SK-N-SH treated with all-trans-retinoic acid at 6 μM for 48 hours (cell line): Measurements from ENCODE around the gene GART.

ENCODE experiments used
- ATAC-seq: fragments of 200-7000 bp; cut with Tn5 transposase; 3 replicates; pipeline ENCODE4 v1.9.1; 2020; ENCODE audit warnings: mild to moderate bottlenecking, moderate library complexity
- ARNTL ChIP-seq: fragments of 450-650 bp; formaldehyde crosslinking; IDR thresholded peaks from 2 replicates; pipeline ENCODE4 v1.5.0; 2020; ENCODE audit warnings: low read depth, mild to moderate bottlenecking, moderate library complexity, borderline replicate concordance
- BACH2 ChIP-seq: fragments of 250-450 bp; sonication (Bioruptor Pico); IDR thresholded peaks from 2 replicates; pipeline ENCODE4 v1.9.0; 2021; ENCODE audit warnings: mild to moderate bottlenecking, borderline replicate concordance
- CSDC2 ChIP-seq: fragments of 250-450 bp; sonication (Bioruptor Pico); IDR thresholded peaks from 2 replicates; pipeline ENCODE4 v1.5.0; 2020; ENCODE audit warnings: mild to moderate bottlenecking, moderate library complexity
- ESRRG ChIP-seq: fragments of 250-450 bp; sonication (Bioruptor Pico); IDR thresholded peaks from 2 replicates; pipeline ENCODE4 v1.6.1; 2021; ENCODE audit warnings: mild to moderate bottlenecking
- GLIS3 ChIP-seq: fragments of 250-450 bp; sonication (Bioruptor Pico); IDR thresholded peaks from 2 replicates; pipeline ENCODE4 v1.5.0; 2020; ENCODE audit warnings: mild to moderate bottlenecking, moderate library complexity
- OSR1 ChIP-seq: fragments of 250-450 bp; sonication (Bioruptor Pico); IDR thresholded peaks from 2 replicates; pipeline ENCODE4 v1.8.0; 2022; ENCODE audit warnings: moderate library complexity, mild to moderate bottlenecking, inconsistent platforms
- PPARA ChIP-seq: fragments of 250-450 bp; sonication (Bioruptor Pico); IDR thresholded peaks from 2 replicates; pipeline ENCODE4 v1.5.0; 2020; ENCODE audit warnings: mild to moderate bottlenecking, borderline replicate concordance
- RARB ChIP-seq: fragments of 250-450 bp; sonication (Bioruptor Pico); IDR thresholded peaks from 2 replicates; pipeline ENCODE4 v1.8.0; 2021; ENCODE audit warnings: mild to moderate bottlenecking, moderate library complexity
- SNAI2 ChIP-seq: fragments of 250-450 bp; sonication (Bioruptor Pico); IDR thresholded peaks from 2 replicates; pipeline ENCODE4 v1.5.0; 2020; ENCODE audit warnings: mild to moderate bottlenecking, moderate library complexity
- TCF4 ChIP-seq: fragments of 250-450 bp; sonication (Bioruptor Pico); IDR thresholded peaks from 2 replicates; pipeline ENCODE4 v1.8.0; 2021; ENCODE audit warnings: mild to moderate bottlenecking, moderate library complexity, borderline replicate concordance
- TOX ChIP-seq: fragments of 250-450 bp; sonication (Bioruptor Pico); IDR thresholded peaks from 2 replicates; pipeline ENCODE4 v1.8.0; 2021; ENCODE audit warnings: mild to moderate bottlenecking, moderate library complexity, borderline replicate concordance
- ZC3H10 ChIP-seq: fragments of 250-450 bp; sonication (Bioruptor Pico); IDR thresholded peaks from 2 replicates; pipeline ENCODE4 v1.5.1; 2021; ENCODE audit warnings: mild to moderate bottlenecking, moderate library complexity
- ZFP3 ChIP-seq: fragments of 250-450 bp; sonication (Bioruptor Pico); IDR thresholded peaks from 2 replicates; pipeline ENCODE4 v1.5.0; 2020; ENCODE audit warnings: mild to moderate bottlenecking, moderate library complexity
- ZFP30 ChIP-seq: fragments of 450-650 bp; formaldehyde crosslinking; IDR thresholded peaks from 2 replicates; pipeline ENCODE4 v1.5.0; 2022; ENCODE audit warnings: mild to moderate bottlenecking, moderate library complexity
- ZNF565 ChIP-seq: fragments of 450-650 bp; formaldehyde crosslinking; conservative IDR thresholded peaks from 2 replicates; pipeline ENCODE4 v1.5.0; 2020; ENCODE audit warnings: low read depth, mild to moderate bottlenecking, moderate library complexity
- ZNF70 ChIP-seq: fragments of 450-650 bp; formaldehyde crosslinking; IDR thresholded peaks from 2 replicates; pipeline ENCODE4 v1.5.0; 2020; ENCODE audit warnings: mild to moderate bottlenecking, moderate library complexity
- TF ChIP-seq, protein P1 (sequence below): fragments of 250-450 bp; sonication (Bioruptor Pico); IDR thresholded peaks from 2 replicates; pipeline ENCODE4 v1.8.0; 2020; ENCODE audit warnings: mild to moderate bottlenecking, moderate library complexity, borderline replicate concordance
- TF ChIP-seq, protein P2 (sequence below): fragments of 250-450 bp; sonication (Bioruptor Pico); IDR thresholded peaks from 2 replicates; pipeline ENCODE4 v1.5.1; 2020; ENCODE audit warnings: low read depth, mild to moderate bottlenecking, moderate library complexity
- TF ChIP-seq, protein P3 (sequence below): fragments of 250-450 bp; sonication (Bioruptor Pico); IDR thresholded peaks from 2 replicates; pipeline ENCODE4 v1.5.0; 2020; ENCODE audit warnings: mild to moderate bottlenecking, moderate library complexity
- TF ChIP-seq, protein P4 (sequence below): fragments of 250-450 bp; sonication (Bioruptor Pico); IDR thresholded peaks from 2 replicates; pipeline ENCODE4 v1.5.1; 2021; ENCODE audit warnings: mild to moderate bottlenecking, moderate library complexity
- TF ChIP-seq, protein P5 (sequence below): fragments of 250-450 bp; sonication (Bioruptor Pico); IDR thresholded peaks from 2 replicates; pipeline ENCODE4 v1.8.0; 2021; ENCODE audit warnings: low read depth, mild to moderate bottlenecking, moderate library complexity, borderline replicate concordance

The GART gene

DNA sequence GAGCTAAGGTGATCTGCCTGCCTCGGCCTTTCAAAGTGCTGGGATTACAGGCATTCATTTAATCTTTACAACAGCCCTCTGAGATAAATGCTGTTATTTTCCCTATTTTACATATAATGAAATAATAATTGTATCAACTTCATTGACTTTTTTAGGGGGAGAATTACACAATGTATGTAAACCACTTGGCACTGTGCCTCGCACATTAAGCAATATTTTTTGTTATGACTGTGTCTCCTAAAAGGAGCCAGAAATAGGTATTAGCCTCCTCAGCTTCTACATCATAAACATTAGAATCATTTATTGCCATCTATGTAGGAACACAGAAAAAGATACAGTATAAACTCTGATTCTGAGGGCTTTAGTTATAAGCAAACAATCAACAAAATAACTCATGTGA lies 49.3 kb downstream of the GART start:
- TF ChIP-seq ARNTL (CRISPR knock-in tag) (no peak), ZNF70 (CRISPR knock-in tag) (no peak), OSR1 (CRISPR knock-in tag) (no peak), CSDC2 (CRISPR knock-in tag) (no peak), PPARA (CRISPR knock-in tag) (no peak), ESRRG (CRISPR knock-in tag) (no peak), SNAI2 (CRISPR knock-in tag) (no peak), TCF4 (CRISPR knock-in tag) (no peak), TOX (CRISPR knock-in tag) (no peak), BACH2 (CRISPR knock-in tag) (no peak), ZNF565 (CRISPR knock-in tag) (no peak), ZFP30 (CRISPR knock-in tag) (no peak), RARB (no peak), ZFP3 (CRISPR knock-in tag) (no peak)
- TF ChIP-seq, protein P1, sequence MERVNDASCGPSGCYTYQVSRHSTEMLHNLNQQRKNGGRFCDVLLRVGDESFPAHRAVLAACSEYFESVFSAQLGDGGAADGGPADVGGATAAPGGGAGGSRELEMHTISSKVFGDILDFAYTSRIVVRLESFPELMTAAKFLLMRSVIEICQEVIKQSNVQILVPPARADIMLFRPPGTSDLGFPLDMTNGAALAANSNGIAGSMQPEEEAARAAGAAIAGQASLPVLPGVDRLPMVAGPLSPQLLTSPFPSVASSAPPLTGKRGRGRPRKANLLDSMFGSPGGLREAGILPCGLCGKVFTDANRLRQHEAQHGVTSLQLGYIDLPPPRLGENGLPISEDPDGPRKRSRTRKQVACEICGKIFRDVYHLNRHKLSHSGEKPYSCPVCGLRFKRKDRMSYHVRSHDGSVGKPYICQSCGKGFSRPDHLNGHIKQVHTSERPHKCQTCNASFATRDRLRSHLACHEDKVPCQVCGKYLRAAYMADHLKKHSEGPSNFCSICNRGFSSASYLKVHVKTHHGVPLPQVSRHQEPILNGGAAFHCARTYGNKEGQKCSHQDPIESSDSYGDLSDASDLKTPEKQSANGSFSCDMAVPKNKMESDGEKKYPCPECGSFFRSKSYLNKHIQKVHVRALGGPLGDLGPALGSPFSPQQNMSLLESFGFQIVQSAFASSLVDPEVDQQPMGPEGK (CRISPR knock-in tag), result no peak
- TF ChIP-seq, protein P2, sequence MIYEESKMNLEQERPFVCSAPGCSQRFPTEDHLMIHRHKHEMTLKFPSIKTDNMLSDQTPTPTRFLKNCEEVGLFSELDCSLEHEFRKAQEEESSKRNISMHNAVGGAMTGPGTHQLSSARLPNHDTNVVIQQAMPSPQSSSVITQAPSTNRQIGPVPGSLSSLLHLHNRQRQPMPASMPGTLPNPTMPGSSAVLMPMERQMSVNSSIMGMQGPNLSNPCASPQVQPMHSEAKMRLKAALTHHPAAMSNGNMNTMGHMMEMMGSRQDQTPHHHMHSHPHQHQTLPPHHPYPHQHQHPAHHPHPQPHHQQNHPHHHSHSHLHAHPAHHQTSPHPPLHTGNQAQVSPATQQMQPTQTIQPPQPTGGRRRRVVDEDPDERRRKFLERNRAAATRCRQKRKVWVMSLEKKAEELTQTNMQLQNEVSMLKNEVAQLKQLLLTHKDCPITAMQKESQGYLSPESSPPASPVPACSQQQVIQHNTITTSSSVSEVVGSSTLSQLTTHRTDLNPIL (CRISPR knock-in tag), result no peak
- TF ChIP-seq, protein P3, sequence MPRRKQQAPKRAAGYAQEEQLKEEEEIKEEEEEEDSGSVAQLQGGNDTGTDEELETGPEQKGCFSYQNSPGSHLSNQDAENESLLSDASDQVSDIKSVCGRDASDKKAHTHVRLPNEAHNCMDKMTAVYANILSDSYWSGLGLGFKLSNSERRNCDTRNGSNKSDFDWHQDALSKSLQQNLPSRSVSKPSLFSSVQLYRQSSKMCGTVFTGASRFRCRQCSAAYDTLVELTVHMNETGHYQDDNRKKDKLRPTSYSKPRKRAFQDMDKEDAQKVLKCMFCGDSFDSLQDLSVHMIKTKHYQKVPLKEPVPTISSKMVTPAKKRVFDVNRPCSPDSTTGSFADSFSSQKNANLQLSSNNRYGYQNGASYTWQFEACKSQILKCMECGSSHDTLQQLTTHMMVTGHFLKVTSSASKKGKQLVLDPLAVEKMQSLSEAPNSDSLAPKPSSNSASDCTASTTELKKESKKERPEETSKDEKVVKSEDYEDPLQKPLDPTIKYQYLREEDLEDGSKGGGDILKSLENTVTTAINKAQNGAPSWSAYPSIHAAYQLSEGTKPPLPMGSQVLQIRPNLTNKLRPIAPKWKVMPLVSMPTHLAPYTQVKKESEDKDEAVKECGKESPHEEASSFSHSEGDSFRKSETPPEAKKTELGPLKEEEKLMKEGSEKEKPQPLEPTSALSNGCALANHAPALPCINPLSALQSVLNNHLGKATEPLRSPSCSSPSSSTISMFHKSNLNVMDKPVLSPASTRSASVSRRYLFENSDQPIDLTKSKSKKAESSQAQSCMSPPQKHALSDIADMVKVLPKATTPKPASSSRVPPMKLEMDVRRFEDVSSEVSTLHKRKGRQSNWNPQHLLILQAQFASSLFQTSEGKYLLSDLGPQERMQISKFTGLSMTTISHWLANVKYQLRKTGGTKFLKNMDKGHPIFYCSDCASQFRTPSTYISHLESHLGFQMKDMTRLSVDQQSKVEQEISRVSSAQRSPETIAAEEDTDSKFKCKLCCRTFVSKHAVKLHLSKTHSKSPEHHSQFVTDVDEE, result no peak
- TF ChIP-seq, protein P4, sequence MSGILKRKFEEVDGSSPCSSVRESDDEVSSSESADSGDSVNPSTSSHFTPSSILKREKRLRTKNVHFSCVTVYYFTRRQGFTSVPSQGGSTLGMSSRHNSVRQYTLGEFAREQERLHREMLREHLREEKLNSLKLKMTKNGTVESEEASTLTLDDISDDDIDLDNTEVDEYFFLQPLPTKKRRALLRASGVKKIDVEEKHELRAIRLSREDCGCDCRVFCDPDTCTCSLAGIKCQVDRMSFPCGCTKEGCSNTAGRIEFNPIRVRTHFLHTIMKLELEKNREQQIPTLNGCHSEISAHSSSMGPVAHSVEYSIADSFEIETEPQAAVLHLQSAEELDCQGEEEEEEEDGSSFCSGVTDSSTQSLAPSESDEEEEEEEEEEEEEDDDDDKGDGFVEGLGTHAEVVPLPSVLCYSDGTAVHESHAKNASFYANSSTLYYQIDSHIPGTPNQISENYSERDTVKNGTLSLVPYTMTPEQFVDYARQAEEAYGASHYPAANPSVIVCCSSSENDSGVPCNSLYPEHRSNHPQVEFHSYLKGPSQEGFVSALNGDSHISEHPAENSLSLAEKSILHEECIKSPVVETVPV (CRISPR knock-in tag), result no peak
- TF ChIP-seq, protein P5, sequence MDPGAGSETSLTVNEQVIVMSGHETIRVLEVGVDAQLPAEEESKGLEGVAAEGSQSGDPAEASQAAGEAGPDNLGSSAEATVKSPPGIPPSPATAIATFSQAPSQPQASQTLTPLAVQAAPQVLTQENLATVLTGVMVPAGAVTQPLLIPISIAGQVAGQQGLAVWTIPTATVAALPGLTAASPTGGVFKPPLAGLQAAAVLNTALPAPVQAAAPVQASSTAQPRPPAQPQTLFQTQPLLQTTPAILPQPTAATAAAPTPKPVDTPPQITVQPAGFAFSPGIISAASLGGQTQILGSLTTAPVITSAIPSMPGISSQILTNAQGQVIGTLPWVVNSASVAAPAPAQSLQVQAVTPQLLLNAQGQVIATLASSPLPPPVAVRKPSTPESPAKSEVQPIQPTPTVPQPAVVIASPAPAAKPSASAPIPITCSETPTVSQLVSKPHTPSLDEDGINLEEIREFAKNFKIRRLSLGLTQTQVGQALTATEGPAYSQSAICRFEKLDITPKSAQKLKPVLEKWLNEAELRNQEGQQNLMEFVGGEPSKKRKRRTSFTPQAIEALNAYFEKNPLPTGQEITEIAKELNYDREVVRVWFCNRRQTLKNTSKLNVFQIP (CRISPR knock-in tag), result no peak
- ATAC-seq, result no peak

DNA sequence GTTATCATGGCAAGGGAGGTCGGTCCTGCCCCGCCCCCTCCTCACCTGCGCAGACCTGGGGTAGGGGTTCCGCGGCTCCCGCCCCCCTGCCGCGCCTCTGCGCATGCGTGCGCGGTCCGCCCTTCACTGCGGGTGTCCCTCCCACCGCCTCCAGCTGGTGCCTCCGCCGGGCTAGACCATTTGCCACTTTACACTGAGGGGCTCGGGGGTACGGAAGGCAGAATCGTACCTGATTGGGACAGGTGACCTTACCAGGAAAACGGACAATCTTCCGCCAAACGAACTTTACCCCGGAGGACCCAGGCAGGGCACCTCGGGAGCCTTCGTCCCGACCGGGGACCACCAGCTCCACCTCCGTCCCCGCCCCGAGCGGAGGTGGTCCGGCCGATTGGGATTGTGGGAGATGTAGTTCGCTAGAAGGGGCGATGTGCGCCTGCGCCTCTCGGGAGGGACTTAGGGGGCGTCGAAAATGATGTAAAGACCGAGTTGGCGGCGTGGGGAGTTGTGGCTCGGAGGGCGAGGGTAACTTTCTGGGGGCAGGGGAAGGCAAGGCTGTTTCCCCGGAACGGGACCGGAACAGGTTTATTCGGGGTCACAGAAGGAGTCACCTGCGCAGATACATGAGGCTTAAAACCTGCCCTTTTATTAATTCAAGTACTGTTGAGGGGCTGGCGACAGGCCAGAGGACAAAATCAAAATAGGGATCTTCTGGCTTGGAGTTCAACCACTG lies 50.4 kb downstream of the GART start, which contains the start of gene DNAJC28:
DNAJC28 (minus strand) TSS at position 344 of the 730 bp plus-strand sequence. CDS start 2,323 bp downstream, outside the sequence.
- no peak for TF ChIP-seq GLIS3
- TF ChIP-seq ESRRG (CRISPR knock-in tag), result no peak
- TF ChIP-seq ZC3H10, result no peak
- no peak for TF ChIP-seq CSDC2 (CRISPR knock-in tag)
- TF ChIP-seq, protein P5 (CRISPR knock-in tag), result no peak
- no peak for TF ChIP-seq TCF4 (CRISPR knock-in tag)
- TF ChIP-seq RARB, result no peak
- TF ChIP-seq, all 23 proteins: peak for 0
- ATAC-seq, result peak; percentile 99
